Measurements from ENCODE around the gene GAB2. TPM values are rescaled to one million over a fixed set of nuclear protein-coding genes. Genes with fewer than 3 reads are reported as not detected.
"Not testable (repeated sequence)": the region's sequence is repeated elsewhere in the genome, so short reads cannot be mapped to it uniquely, and the experiment has no call there.

Gene GAB2
- total RNA-seq, 2 experiments from 2014 or later: 7.1 to 7.5 TPM

GRCh38 chr11:78254268-78254667, 163.4 kb downstream of the GAB2 start:
- no peak overlapping the region for H3K4me3 Mint-ChIP-seq
- ATAC-seq (ENCODE audit: low read depth): no peak
- no peak overlapping the region for H3K27ac Mint-ChIP-seq

GRCh38 chr11:78253797-78254196, 163.8 kb downstream of the GAB2 start:
- ATAC-seq (ENCODE audit: low read depth): no peak
- peaks cover 6% of the 10 kb centered on the region for H3K4me1 Mint-ChIP-seq
- peaks cover 5% of the 10 kb centered on the region for H3K36me3 Mint-ChIP-seq

More at GRCh38 chr11:78254268-78254667, 163.4 kb downstream of the GAB2 start:
- peaks cover 6% of the 10 kb centered on the region for H3K4me1 Mint-ChIP-seq
- POLR2A ChIA-PET: no interaction called here
- H3K9me3 Mint-ChIP-seq: no peaks in the 10 kb centered on the region
- peaks cover 3% of the 10 kb centered on the region for H3K36me3 Mint-ChIP-seq
- peaks cover 3% of the 10 kb centered on the region for H3K27me3 Mint-ChIP-seq
- no peak for DNase-seq

GRCh38 chr11:78251083-78251775, 166.4 kb downstream of the GAB2 start:
- H3K27me3 Mint-ChIP-seq: peaks cover 3% of the 10 kb centered on the region
- no peak for ATAC-seq (ENCODE audit: low read depth)
- H3K27ac Mint-ChIP-seq: no peak overlapping the region
- H3K9me3 Mint-ChIP-seq: no peaks in the 10 kb centered on the region
- no peak overlapping the region for H3K4me3 Mint-ChIP-seq
- peaks cover 7% of the 10 kb centered on the region for H3K36me3 Mint-ChIP-seq
- H3K4me1 Mint-ChIP-seq: peaks cover 6% of the 10 kb centered on the region
- no peak for DNase-seq
- POLR2A ChIA-PET: no interaction called here

More at GRCh38 chr11:78253797-78254196, 163.8 kb downstream of the GAB2 start:
- H3K27ac Mint-ChIP-seq: no peak overlapping the region
- peaks cover 3% of the 10 kb centered on the region for H3K27me3 Mint-ChIP-seq
- no peak overlapping the region for H3K4me3 Mint-ChIP-seq
- H3K9me3 Mint-ChIP-seq: no peaks in the 10 kb centered on the region
- POLR2A ChIA-PET: no interaction called here
- DNase-seq: no peak

GRCh38 chr11:78250099-78250498, 167.5 kb downstream of the GAB2 start:
- H3K36me3 Mint-ChIP-seq: peaks cover 7% of the 10 kb centered on the region
- no peaks in the 10 kb centered on the region for H3K9me3 Mint-ChIP-seq
- no peak for ATAC-seq (ENCODE audit: low read depth)
- H3K27me3 Mint-ChIP-seq: no peaks in the 10 kb centered on the region
- peaks cover 6% of the 10 kb centered on the region for H3K4me1 Mint-ChIP-seq
- H3K27ac Mint-ChIP-seq: no peak overlapping the region
- POLR2A ChIA-PET: interaction anchor here (0.6 kb wide), 1 partner anchor 12 kb away, joined by 5 read pairs; no protein-coding TSS in a partner anchor
- H3K4me3 Mint-ChIP-seq: no peak overlapping the region
- DNase-seq: no peak

DNA sequence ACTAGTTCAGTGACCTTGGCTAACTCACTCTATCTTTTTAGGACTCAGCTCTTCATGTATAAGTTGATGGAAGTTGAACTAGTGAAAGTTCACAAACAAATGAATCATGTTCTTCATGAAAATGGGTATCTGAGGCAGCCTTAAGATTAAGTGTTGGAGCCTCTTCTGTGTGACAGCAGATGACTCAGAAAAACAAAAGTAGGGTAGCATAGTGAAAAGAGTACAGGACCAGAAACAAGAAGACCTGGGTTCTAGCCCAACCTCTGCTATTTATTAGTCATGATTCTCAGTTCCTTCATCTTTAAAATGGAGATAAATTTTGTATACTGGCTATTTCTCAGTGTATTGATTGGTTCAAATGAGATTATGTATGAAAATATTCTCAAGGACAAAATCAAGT, 168.7 kb downstream of the GAB2 start:
- no peaks in the 10 kb centered on the region for H3K27me3 Mint-ChIP-seq
- peaks cover 14% of the 10 kb centered on the region for H3K4me1 Mint-ChIP-seq
- DNase-seq (no peak), ATAC-seq (ENCODE audit: low read depth) (no peak)
- H3K27ac Mint-ChIP-seq: no peak overlapping the region
- H3K9me3 Mint-ChIP-seq: peaks cover 2% of the 10 kb centered on the region
- H3K36me3 Mint-ChIP-seq: peaks cover 8% of the 10 kb centered on the region
- POLR2A ChIA-PET: interaction anchor here (0.6 kb wide), 1 partner anchor 11 kb away, joined by 4 read pairs; no protein-coding TSS in a partner anchor
- H3K4me3 Mint-ChIP-seq: no peak overlapping the region

DNA sequence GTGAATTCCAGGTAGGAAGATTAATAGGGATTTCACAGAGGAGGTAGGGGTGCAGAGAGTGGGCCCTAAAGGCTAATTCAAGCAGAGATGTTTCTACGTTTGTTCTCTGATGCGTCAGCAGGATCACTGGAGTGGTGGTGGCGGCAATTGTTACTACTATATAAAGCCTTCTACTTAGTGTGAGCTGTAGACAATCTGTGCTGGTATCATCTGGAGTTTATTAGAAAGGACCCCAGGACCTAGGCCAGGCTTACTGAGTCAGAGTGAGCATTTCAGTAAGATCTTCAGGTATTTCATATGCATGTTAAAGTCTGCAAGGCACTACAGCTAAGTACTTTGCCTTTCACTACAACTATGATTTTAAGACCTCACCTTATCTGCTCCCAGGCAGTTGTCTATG, 169.4 kb downstream of the GAB2 start:
- Mint-ChIP-seq H3K9me3 (peaks cover 4% of the 10 kb centered on the region), H3K4me1 (peaks cover 14% of the 10 kb centered on the region), H3K27ac (no peak overlapping the region), H3K36me3 (peaks cover 7% of the 10 kb centered on the region), H3K27me3 (no peaks in the 10 kb centered on the region), H3K4me3 (no peak overlapping the region)
- DNase-seq: no peak
- no peak for ATAC-seq (ENCODE audit: low read depth)
- POLR2A ChIA-PET: no interaction called here

DNA sequence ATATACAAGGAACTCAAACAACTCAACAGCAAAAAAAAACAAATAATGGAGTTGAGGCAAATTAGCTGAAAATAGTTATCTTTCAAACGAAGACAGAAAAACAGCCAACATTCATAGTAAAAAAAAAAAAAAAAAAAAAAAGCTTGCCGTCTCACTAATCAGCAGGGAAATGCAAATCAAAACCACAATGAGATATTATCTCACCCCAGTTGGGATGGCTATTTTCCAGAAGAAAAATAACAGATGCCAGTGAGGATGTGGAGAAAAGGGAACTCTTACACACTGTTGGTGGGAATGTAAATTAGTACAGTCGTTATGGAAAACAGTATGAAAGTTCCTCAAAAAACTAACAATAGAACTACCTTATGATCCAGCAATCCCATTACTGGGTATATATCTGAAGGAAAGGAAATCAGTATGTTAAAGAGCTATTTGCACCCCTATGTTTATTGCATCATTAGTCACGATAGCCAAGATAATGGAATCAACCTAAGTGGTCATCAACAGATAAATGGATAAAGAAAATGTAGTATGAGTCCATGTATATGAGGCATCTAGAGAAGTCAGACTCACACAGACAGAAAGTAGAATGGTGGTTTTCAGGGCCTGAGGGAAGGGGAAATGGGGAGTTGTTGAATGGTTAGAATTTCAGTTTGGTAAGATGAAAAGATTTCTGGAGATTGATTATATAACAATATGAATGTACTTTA, 172.9 kb downstream of the GAB2 start:
- no peak for DNase-seq
- Mint-ChIP-seq H3K4me1 (peaks cover 8% of the 10 kb centered on the region), H3K27ac (no peak overlapping the region), H3K9me3 (peaks cover 21% of the 10 kb centered on the region), H3K36me3 (peaks cover 13% of the 10 kb centered on the region), H3K4me3 (no peak overlapping the region), H3K27me3 (no peaks in the 10 kb centered on the region)
- no peak for ATAC-seq (ENCODE audit: low read depth)
- POLR2A ChIA-PET: no interaction called here

DNA sequence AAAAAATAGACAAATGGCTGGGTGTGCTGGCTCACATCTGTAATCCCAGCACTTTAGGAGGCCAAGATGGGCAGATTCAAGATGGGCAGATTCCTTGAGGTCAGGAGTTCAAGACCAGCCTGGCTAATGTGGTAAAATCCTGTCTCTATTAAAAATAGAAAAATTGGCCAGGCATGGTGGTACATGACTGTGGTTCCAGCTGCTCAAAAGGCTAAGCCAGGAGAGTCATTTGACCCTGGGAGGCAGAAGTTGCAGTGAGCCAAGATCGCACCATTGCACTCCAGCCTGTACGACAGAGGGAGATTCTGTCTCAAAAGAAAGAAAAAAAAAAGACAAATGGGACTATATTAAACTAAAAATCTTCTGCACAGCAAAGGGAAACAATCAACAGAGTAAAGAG, 173.5 kb downstream of the GAB2 start:
- Mint-ChIP-seq H3K27ac (no peak overlapping the region), H3K9me3 (peaks cover 24% of the 10 kb centered on the region), H3K4me3 (no peak overlapping the region), H3K27me3 (no peaks in the 10 kb centered on the region), H3K36me3 (peaks cover 13% of the 10 kb centered on the region), H3K4me1 (peaks cover 8% of the 10 kb centered on the region)
- POLR2A ChIA-PET: no interaction called here
- ATAC-seq (ENCODE audit: low read depth) (no peak), DNase-seq (no peak)

DNA sequence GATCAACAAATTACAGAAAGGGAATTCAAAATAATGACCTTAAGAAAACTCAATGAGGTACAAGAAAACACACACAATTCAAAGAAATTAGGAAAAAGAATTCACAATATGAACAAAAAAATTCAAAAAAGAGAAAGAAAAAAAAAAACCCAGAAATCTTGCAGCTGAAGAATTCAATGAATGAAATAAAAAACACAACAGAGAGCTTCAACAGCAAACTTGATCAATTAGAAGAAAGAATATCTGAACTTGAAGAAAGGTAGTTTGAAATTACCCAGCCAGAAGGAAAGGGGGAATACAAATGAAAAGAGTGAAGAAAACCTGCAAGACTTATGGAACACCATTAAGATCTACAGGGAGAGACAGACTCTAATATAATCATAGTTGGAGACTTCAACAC, 176.1 kb downstream of the GAB2 start:
- no peak for ATAC-seq (ENCODE audit: low read depth)
- H3K9me3 Mint-ChIP-seq: peaks cover 30% of the 10 kb centered on the region
- H3K27me3 Mint-ChIP-seq: no peaks in the 10 kb centered on the region
- H3K4me1 Mint-ChIP-seq: peaks cover 8% of the 10 kb centered on the region
- POLR2A ChIA-PET: no interaction called here
- no peak overlapping the region for H3K4me3 Mint-ChIP-seq
- H3K36me3 Mint-ChIP-seq: peaks cover 27% of the 10 kb centered on the region
- DNase-seq: no peak
- no peak overlapping the region for H3K27ac Mint-ChIP-seq

- Mint-ChIP-seq H3K27ac (no peak overlapping the region), H3K9me3 (peaks cover 28% of the 10 kb centered on the region), H3K27me3 (no peaks in the 10 kb centered on the region), H3K4me1 (peaks cover 5% of the 10 kb centered on the region), H3K36me3 (peaks cover 32% of the 10 kb centered on the region), H3K4me3 (no peak overlapping the region)
- no peak for DNase-seq
- ATAC-seq (ENCODE audit: low read depth): no peak
- POLR2A ChIA-PET: no interaction called here
Observed at GRCh38 chr11:78239781-78240180, 177.8 kb downstream of the GAB2 start.

- H3K4me1 Mint-ChIP-seq: no peaks in the 10 kb centered on the region
- no peak for DNase-seq
- H3K9me3 Mint-ChIP-seq: peaks cover 25% of the 10 kb centered on the region
- H3K27me3 Mint-ChIP-seq: no peaks in the 10 kb centered on the region
- no peak overlapping the region for H3K4me3 Mint-ChIP-seq
- ATAC-seq (ENCODE audit: low read depth): no peak
- POLR2A ChIA-PET: interaction anchor here (0.7 kb wide), 1 partner anchor 1215 kb away, joined by 5 read pairs; no protein-coding TSS in a partner anchor
- H3K36me3 Mint-ChIP-seq: peaks cover 29% of the 10 kb centered on the region
- H3K27ac Mint-ChIP-seq: no peak overlapping the region
Observed at GRCh38 chr11:78237293-78238046, 180.2 kb downstream of the GAB2 start.

DNA sequence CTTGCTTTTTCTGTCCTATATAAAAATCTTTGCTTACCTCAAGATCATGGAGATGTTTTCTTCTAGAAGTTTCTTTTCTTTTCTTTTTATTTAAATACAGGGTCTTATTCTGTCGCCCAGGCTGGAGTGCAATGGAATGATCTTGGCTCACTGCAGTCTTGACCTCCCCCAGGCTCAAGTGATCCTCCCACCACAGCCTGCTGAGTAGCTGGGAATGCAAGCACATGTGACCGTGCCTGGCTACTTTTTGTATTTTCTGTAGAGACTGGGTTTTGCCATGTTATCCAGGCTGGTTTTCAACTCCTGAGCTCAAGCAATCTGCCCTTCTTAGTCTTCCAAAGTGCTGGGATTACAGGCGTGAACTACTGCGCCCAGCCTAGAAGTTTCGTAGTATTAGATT, 183.6 kb downstream of the GAB2 start:
- Mint-ChIP-seq H3K27ac (no peak overlapping the region), H3K27me3 (no peaks in the 10 kb centered on the region), H3K4me1 (peaks cover 7% of the 10 kb centered on the region), H3K9me3 (peaks cover 6% of the 10 kb centered on the region), H3K36me3 (peaks cover 24% of the 10 kb centered on the region), H3K4me3 (no peak overlapping the region)
- POLR2A ChIA-PET: no interaction called here
- ATAC-seq (ENCODE audit: low read depth): no peak
- no peak for DNase-seq

GRCh38 chr11:78233046-78233445, 184.6 kb downstream of the GAB2 start:
- H3K9me3 Mint-ChIP-seq; DNase-seq; H3K27ac Mint-ChIP-seq; H3K27me3 Mint-ChIP-seq; POLR2A ChIA-PET; H3K4me3 Mint-ChIP-seq; ATAC-seq (ENCODE audit: low read depth): not testable (repeated sequence)
- peaks cover 19% of the 10 kb centered on the region for H3K36me3 Mint-ChIP-seq
- peaks cover 12% of the 10 kb centered on the region for H3K4me1 Mint-ChIP-seq

Data from activated naive CD8-positive, alpha-beta T cell treated with anti-CD3 and anti-CD28 coated beads, Interleukin-2, amount 10 ng/mL, durations not matched to agents 7 days and 5 days (primary cell).